ENCODE measurements around the gene MMP11.

GRCh38 chr22:23781065-23781464 lies 8.4 kb downstream of the MMP11 start:
- TF ChIP-seq POLR2A (IDR thresholded peaks at IDR 0.05; ENCODE audit: low read length), result no peak
- no peak for TF ChIP-seq GATA1 (IDR thresholded peaks at IDR 0.05; ENCODE audit: low read depth, low read length)
